ENCODE data around the gene GCA. TPM values are rescaled to one million over a fixed set of nuclear protein-coding genes. Genes with fewer than 3 reads are reported as not detected.

GCA gene
- total RNA-seq, 1 experiment from 2014 or later = 18.8 TPM

GRCh38 chr2:162300266-162300665 lies 43.7 kb upstream of the GCA start:
- no peak overlapping the region for H2AFZ ChIP-seq (ENCODE audit: low read depth, low read length, poor library complexity, severe bottlenecking)
- no peak overlapping the region for H3K4me2 ChIP-seq (ENCODE audit: low read length)
- no peak for TF ChIP-seq TCF7L2 (IDR thresholded peaks at IDR 0.05; ENCODE audit: borderline replicate concordance, extremely low read depth, insufficient read depth, insufficient read length)
- no peak for TF ChIP-seq JUND (IDR thresholded peaks at IDR 0.05)
- no peak for TF ChIP-seq YY1 (IDR thresholded peaks at IDR 0.05; ENCODE audit: extremely low read depth, insufficient replicate concordance, low read depth, low read length)
- H3K9ac ChIP-seq (ENCODE audit: low read length) = no peak overlapping the region
- BruUV-seq (replicated peaks) = no TSS peak
- no peaks in the 10 kb centered on the region for H4K20me1 ChIP-seq (ENCODE audit: insufficient read depth)
- ATAC-seq (no peak), DNase-seq (ENCODE audit: low read depth, low spot score) (no peak)
- CTCF ChIA-PET = interaction anchor here (2.4 to 7.7 kb wide), 2 partner anchors 80 to 147 kb away, joined by 21 to 119 read pairs; partner anchors contain the start of gene GCG
- H3K36me3 ChIP-seq (ENCODE audit: control insufficient read depth in 1 of 2, insufficient read depth in 2 of 2, low read length in 2 of 2) = no peaks in the 10 kb centered on the region
- H3K27me3 ChIP-seq (ENCODE audit: insufficient read depth, low read length) = no peaks in the 10 kb centered on the region
- no peak overlapping the region for H3K27ac ChIP-seq (ENCODE audit: low read depth, low read length)
- intact Hi-C loops (cut with micrococcal nuclease) = loop anchor here (2.0 kb wide), 1 partner anchor 713 kb away; no protein-coding TSS in a partner anchor
- RAD21 ChIA-PET (ENCODE audit: low non-redundant PET in 1 of 2, low total read pairs in 2 of 2, uncharacterized antibody in 2 of 2, unreplicated experiment in 2 of 2) = no interaction called here
- no peaks in the 10 kb centered on the region for H3K4me1 ChIP-seq (ENCODE audit: control insufficient read depth in 1 of 2, insufficient read depth in 2 of 2, low read length in 2 of 2)
- POLR2A ChIA-PET = no interaction called here
- no peaks in the 10 kb centered on the region for H3K9me2 ChIP-seq (ENCODE audit: insufficient read depth)
- no peak overlapping the region for H3K4me3 ChIP-seq (replicated peaks in 1 of 2; ENCODE audit: low read depth in 1 of 2, low read length in 2 of 2)
- H3K9me3 ChIP-seq (ENCODE audit: control insufficient read depth in 1 of 2, insufficient read depth in 1 of 2, low read depth in 1 of 2, low read length in 2 of 2) = no peaks in the 10 kb centered on the region
- H3K79me2 ChIP-seq (ENCODE audit: insufficient read depth, low read length) = no peaks in the 10 kb centered on the region

GRCh38 chr2:162301151-162301804 lies 42.7 kb upstream of the GCA start:
- Histone ChIP-seq H3K9ac (ENCODE audit: low read length) (no peak overlapping the region), H3K4me1 (ENCODE audit: control insufficient read depth in 1 of 2, insufficient read depth in 2 of 2, low read length in 2 of 2) (no peaks in the 10 kb centered on the region), H3K4me2 (ENCODE audit: low read length) (no peak overlapping the region; the same call in 1 of the 2 replicates), H3K9me2 (ENCODE audit: insufficient read depth) (no peaks in the 10 kb centered on the region), H3K27ac (ENCODE audit: low read depth, low read length) (no peak overlapping the region), H3K4me3 (replicated peaks in 1 of 2; ENCODE audit: low read depth in 1 of 2, low read length in 2 of 2) (no peak overlapping the region), H2AFZ (ENCODE audit: low read depth, low read length, poor library complexity, severe bottlenecking) (peak overlapping the region; percentile 78), H3K27me3 (ENCODE audit: insufficient read depth, low read length) (no peaks in the 10 kb centered on the region), H4K20me1 (ENCODE audit: insufficient read depth) (no peaks in the 10 kb centered on the region), H3K36me3 (ENCODE audit: control insufficient read depth in 1 of 2, insufficient read depth in 2 of 2, low read length in 2 of 2) (no peaks in the 10 kb centered on the region), H3K9me3 (ENCODE audit: control insufficient read depth in 1 of 2, insufficient read depth in 1 of 2, low read depth in 1 of 2, low read length in 2 of 2) (no peaks in the 10 kb centered on the region), H3K79me2 (ENCODE audit: insufficient read depth, low read length) (no peaks in the 10 kb centered on the region)
- POLR2A ChIA-PET = no interaction called here
- TF ChIP-seq RAD21 (IDR thresholded peaks at IDR 0.05; ENCODE audit: low read depth) = peak; percentile 71
- peak; percentile 64 to 91 (median 65); a peak in 5 of 6 replicates for TF ChIP-seq CTCF (IDR thresholded peaks at IDR 0.05 in 2 of 3, conservative IDR thresholded peaks at IDR 0.05 in 1 of 3; ENCODE audit: borderline replicate concordance in 1 of 3, insufficient read depth in 1 of 3, low read depth in 2 of 3, low read length in 2 of 3)
- no peak for TF ChIP-seq TCF7L2 (IDR thresholded peaks at IDR 0.05; ENCODE audit: borderline replicate concordance, extremely low read depth, insufficient read depth, insufficient read length)
- TF ChIP-seq FOSL1 (IDR thresholded peaks at IDR 0.05; ENCODE audit: low read depth) = no peak
- no peak for TF ChIP-seq EZH2phosphoT487 (IDR thresholded peaks at IDR 0.05; ENCODE audit: borderline replicate concordance)
- no peak for TF ChIP-seq SP1 (IDR thresholded peaks at IDR 0.05; ENCODE audit: low read depth)
- no peak for TF ChIP-seq ELF1 (IDR thresholded peaks at IDR 0.05; ENCODE audit: borderline replicate concordance, low read depth)
- ATAC-seq (peak; percentile 83), DNase-seq (ENCODE audit: low read depth, low spot score) (peak; percentile 41)
- BruUV-seq (replicated peaks) = no TSS peak
- RAD21 ChIA-PET (ENCODE audit: low non-redundant PET in 1 of 2, low total read pairs in 2 of 2, uncharacterized antibody in 2 of 2, unreplicated experiment in 2 of 2) = no interaction called here
- intact Hi-C loops (cut with micrococcal nuclease) = loop anchor here (1.0 to 2.0 kb wide), 2 partner anchors 148 to 714 kb away; no protein-coding TSS in a partner anchor
- CTCF ChIA-PET = interaction anchor here (0.7 to 7.7 kb wide), 6 partner anchors 14 to 176 kb away, joined by 3 to 119 read pairs (median 4); partner anchors contain the start of gene GCG
